ENCODE results near the gene INAVA. TPM values are rescaled to one million over a fixed set of nuclear protein-coding genes. Genes with fewer than 3 reads are reported as not detected.
A peak's percentile ranks its signal among the peaks of the same experiment; 100 is the strongest.

INAVA gene
- total RNA-seq, 1 donor from 2014 or later = 191 TPM

DNA sequence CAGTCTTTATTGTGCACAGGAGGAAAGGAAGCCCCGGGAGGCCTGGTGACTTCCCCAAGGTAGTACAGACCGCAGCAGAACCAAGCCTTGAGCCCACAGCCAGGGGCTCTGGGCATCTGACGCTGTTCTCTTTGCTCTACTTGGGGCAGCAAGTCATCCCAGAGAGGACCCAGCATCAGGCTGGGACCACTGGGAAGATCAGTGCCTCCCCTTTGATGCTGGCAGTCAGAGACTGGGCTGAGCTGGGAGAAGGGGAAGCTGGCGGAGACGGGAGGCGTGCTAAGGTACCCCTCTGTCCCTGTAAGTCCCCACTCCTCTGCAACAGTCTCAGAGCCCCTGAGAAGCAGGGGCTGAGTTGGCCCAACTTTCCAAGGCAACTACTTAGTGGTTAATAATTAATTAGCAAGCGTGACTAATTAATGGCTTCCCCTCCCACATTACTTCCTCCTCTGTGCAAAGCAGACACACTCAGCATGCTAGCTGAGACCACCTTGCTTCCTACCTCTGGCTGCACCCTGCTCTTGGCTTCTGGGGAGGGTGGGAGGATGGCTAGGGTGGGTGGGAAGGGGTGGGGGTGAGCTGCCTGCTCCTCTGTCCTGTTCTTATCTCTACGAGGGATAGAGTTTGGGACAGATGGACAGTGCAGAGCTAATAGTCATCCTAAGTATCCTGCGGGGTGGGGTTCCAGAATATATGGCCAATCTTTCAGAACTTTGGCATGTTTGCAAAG, 1.3 kb downstream of the INAVA start:
- TF ChIP-seq, protein P1, sequence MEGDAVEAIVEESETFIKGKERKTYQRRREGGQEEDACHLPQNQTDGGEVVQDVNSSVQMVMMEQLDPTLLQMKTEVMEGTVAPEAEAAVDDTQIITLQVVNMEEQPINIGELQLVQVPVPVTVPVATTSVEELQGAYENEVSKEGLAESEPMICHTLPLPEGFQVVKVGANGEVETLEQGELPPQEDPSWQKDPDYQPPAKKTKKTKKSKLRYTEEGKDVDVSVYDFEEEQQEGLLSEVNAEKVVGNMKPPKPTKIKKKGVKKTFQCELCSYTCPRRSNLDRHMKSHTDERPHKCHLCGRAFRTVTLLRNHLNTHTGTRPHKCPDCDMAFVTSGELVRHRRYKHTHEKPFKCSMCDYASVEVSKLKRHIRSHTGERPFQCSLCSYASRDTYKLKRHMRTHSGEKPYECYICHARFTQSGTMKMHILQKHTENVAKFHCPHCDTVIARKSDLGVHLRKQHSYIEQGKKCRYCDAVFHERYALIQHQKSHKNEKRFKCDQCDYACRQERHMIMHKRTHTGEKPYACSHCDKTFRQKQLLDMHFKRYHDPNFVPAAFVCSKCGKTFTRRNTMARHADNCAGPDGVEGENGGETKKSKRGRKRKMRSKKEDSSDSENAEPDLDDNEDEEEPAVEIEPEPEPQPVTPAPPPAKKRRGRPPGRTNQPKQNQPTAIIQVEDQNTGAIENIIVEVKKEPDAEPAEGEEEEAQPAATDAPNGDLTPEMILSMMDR (conservative IDR thresholded peaks at IDR 0.05; ENCODE audit: low read depth, low read length) = no peak
- peak overlapping the region; percentile 66 for H3K4me3 ChIP-seq (ENCODE audit: low read depth, low read length)
- DNase-seq (ENCODE audit: low read depth) = no peak

DNA sequence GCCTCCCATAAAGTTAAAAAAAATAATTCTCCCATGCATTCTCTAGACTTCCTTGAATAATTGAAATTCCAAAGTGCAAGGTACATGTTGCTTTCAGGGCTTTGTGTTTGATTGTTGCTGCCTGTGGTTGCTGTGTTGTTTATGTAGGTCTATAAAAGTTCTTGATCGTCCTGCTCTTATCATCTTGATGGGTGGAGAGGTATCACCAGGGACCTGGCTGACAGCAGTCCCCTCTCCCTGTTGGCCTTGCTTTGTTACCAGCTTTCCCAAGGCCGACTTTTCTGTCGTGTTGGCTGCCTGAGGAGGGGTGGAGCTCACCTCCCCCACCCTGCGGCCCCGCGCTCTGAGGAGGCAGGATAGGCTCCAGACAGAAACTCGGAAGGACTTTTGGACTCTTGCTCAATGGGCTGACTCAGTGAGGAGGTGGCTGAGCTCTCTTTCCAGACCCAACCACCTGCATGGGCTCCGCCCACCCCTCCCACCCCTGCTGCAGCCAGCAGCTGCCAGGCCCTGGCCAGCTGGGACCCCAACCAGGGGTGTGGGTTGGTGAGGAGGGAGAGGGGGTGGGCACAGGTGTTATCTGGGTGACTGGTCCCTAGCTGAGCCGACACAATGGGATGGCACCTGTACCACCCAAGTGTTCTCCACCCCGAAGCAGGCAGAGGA, 2.0 kb downstream of the INAVA start:
- peak; percentile 67 for DNase-seq (ENCODE audit: low read depth)
- TF ChIP-seq, protein P1 (conservative IDR thresholded peaks at IDR 0.05; ENCODE audit: low read depth, low read length) = no peak
- H3K4me3 ChIP-seq (ENCODE audit: low read depth, low read length) = peak overlapping the region; percentile 66

DNA sequence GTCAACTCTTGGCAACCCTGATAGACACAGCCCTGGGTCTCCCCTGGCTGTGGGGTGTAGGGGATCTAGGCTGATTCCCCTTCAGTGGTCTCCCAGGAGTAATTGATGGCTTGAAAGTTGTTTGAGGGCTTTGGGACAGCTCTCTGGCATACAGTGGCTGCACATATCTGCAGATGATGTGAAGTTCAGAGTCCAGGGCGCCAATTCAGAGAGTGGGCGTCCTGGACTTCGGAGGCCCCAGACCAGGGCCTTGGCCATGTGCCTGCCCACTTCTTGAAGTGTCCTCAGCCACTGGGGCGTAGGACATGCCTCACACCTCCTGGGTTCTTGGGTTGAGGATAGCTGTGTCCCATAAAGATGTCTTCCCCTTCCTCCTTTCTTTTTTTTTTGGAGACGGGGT, 2.6 kb downstream of the INAVA start:
- TF ChIP-seq, protein P1 (conservative IDR thresholded peaks at IDR 0.05; ENCODE audit: low read depth, low read length) = no peak
- peak overlapping the region; percentile 66 for H3K4me3 ChIP-seq (ENCODE audit: low read depth, low read length)

DNA sequence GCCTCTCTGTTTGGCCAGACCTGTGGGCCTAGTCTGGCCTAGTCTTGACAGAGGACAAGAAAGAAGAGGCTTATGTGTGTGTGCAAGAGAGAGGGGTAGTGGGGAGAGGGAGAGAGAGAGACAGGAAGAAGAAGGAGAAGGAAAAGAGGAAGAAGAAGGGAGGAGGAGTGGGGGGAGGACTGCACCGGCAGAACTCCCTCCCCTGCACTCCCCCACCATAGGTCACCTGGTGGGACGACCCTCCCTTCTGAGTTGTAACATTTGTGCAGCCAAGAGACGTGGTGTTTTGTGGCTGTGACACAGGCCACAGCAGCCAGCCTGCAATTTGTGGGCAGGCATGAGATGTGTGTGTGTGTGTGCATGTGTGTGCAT, 4.3 kb downstream of the INAVA start:
- no peak overlapping the region for H3K4me3 ChIP-seq (ENCODE audit: low read depth, low read length)
- DNase-seq (ENCODE audit: low read depth) = no peak
- TF ChIP-seq, protein P1 (conservative IDR thresholded peaks at IDR 0.05; ENCODE audit: low read depth, low read length) = no peak

More for the DNA sequence above, 2.6 kb downstream of the INAVA start:
- DNase-seq (ENCODE audit: low read depth) = no peak

DNA sequence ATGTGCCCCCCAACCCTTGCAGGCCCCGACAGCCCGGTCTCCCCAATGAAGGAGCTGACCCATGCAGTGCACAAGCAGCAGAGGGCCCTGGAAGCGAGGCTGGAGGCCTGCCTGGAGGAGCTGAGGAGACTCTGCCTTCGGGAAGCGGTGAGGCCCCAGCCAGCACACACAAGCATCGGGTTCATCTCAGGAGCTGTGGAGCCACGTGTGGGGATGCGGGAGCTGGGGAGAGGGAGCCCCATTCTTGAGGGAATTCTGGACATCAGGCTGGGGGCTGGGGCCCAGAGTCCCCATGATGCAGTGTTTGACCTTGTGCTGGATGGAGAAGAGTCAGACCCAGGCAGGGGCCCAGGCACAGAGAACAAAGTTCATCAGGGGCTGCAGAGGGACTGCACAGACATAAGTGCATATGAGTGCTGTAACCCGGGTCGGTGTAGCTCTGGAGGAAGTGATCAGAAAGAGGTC, 4.8 kb downstream of the INAVA start:
- TF ChIP-seq, protein P1 (conservative IDR thresholded peaks at IDR 0.05; ENCODE audit: low read depth, low read length) = no peak
- no peak overlapping the region for H3K4me3 ChIP-seq (ENCODE audit: low read depth, low read length)
- DNase-seq (ENCODE audit: low read depth) = no peak

DNA sequence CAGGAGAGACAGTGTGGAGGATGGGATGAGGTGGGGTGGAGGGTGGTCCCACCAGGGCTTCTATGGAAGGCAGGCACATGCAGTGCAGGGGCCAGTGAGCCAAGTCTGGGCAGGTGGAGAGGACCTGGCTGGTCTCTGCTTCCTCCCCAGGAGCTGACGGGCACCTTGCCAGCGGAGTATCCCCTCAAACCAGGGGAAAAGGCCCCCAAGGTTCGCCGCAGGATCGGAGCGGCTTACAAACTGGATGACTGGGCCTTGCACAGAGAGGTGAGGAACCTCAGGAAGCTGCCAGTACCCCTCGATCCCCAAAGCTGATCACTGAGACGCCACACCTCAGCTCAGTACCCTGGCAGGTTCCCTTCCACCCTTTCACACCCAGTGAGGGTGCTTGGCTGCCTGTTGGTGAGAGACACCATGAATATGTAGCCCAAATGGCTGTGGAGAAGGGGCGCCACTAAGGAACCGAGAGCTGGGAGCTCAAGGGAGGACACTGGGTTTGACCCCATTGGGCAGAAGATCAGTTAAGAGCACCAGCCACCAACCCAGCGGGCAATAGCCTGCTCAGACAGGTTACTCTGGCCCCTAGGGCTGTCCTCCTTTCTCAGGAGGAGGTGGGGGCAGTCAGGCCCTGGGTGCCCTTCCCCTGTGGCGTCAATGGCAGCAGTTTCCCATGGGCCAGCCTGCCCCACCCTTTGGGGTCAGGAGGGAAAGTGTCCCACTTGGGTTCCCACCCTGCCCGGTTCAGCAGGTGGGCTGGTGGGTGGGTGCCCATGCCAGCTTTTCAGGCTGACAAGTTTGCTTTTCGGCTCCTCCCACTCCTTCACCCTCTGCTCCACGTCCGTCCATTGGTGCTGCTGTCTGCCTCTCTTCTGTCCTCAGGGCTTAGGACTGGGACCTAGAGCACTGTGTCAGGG, 5.5 kb downstream of the INAVA start:
- no peak overlapping the region for H3K4me3 ChIP-seq (ENCODE audit: low read depth, low read length)
- TF ChIP-seq, protein P1 (conservative IDR thresholded peaks at IDR 0.05; ENCODE audit: low read depth, low read length) = no peak
- DNase-seq (ENCODE audit: low read depth) = no peak

All from epithelial cell of proximal tubule (primary cell).